ENCODE data around the gene KLF17.

Gene KLF17

DNA sequence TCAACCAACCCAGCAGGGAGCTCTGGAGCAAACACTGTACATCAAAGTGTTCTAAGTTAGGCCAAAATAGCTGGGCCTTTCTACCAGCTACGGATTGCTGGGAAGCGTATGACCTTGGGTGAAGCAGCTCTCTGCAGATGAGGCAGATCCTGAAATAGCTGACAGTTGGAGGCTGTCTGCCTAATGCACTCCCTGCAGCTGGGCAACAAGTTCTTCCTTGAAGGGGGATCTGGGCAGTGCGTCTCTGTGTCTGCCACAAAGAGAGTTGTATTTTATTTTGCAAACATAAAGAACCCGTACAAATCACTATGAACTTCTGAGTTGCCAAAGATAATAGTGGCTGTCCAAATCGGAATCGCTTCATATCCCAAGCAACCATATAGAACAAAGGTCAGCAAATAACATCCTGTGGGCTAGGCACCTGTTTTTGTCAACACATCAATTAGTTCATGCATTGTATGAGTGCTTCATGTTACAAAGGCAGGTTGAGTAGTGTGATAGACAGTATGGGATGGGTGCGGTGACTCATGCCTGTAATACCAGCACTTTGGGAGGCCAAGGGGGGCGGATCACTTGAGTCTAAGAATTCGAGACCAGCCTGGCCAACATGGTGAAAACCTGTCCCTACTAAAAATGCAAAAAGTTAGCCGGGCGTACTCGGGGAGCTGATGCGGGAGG, 29.1 kb upstream of the KLF17 start:
- no peak overlapping the region for H3K9ac ChIP-seq (ENCODE audit: low read depth, low read length)
- no peak overlapping the region for H3K4me3 ChIP-seq (ENCODE audit: low read length)
- no peaks in the 10 kb centered on the region for H3K27me3 ChIP-seq (ENCODE audit: control insufficient read depth, insufficient read depth, low read length)
- H3K4me1 ChIP-seq (ENCODE audit: control insufficient read depth, insufficient read depth, low read length) = peaks cover 9% of the 10 kb centered on the region
- no peaks in the 10 kb centered on the region for H3K36me3 ChIP-seq (ENCODE audit: insufficient read depth, low read length)
- H3K9me3 ChIP-seq (replicated peaks; ENCODE audit: low read length) = peaks cover 4% of the 10 kb centered on the region
- no peak overlapping the region for H3K4me2 ChIP-seq (ENCODE audit: low read length)

DNA sequence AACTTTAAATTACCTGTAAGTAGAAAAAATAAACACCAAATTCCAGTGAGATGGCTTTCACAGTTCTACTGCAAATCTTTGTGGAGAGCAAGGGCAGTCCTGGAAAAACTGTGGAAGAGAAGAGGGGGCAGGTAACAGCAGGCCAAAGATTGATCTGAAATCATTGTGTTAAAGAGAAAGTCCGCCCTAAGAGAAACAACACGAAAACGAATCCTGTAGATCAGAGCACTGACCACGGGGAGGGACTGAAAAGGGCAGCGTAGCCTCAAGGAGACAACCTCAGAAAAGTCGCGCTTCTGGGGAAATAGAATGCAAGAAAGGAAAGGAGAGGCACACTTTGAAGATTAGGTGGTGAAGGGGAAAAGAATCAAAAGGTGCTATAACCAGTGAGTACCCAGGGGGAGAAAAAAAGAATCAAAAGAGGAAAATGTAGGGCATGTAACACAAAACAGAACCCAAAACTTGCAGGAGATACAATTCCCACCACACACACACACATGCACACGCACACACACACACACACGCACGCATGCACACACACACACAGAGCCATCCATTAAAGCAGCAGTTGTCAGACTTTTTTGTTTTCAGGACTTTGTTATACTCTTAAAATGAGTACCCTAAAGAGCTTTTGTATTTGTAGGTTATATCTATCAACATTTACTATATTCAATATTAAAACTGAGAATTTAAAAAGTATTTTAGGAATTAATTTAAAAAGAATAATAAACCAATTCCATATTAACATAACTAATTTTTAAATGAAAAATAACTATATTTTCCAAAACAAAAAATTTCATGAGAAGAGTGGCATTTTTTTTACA, 28.0 kb upstream of the KLF17 start:
- H3K36me3 ChIP-seq (ENCODE audit: insufficient read depth, low read length) = no peaks in the 10 kb centered on the region
- no peak overlapping the region for H3K4me3 ChIP-seq (ENCODE audit: low read length)
- no peak overlapping the region for H3K9ac ChIP-seq (ENCODE audit: low read depth, low read length)
- H3K9me3 ChIP-seq (replicated peaks; ENCODE audit: low read length) = peaks cover 4% of the 10 kb centered on the region
- H3K4me1 ChIP-seq (ENCODE audit: control insufficient read depth, insufficient read depth, low read length) = peaks cover 3% of the 10 kb centered on the region
- no peaks in the 10 kb centered on the region for H3K27me3 ChIP-seq (ENCODE audit: control insufficient read depth, insufficient read depth, low read length)
- H3K4me2 ChIP-seq (ENCODE audit: low read length) = no peak overlapping the region

GRCh38 chr1:44094047-44094446, 24.6 kb upstream of the KLF17 start:
- H3K9ac ChIP-seq (ENCODE audit: low read depth, low read length) = no peak overlapping the region
- H3K4me2 ChIP-seq (ENCODE audit: low read length) = no peak overlapping the region
- H3K36me3 ChIP-seq (ENCODE audit: insufficient read depth, low read length) = no peaks in the 10 kb centered on the region
- no peak overlapping the region for H3K4me3 ChIP-seq (ENCODE audit: low read length)
- H3K9me3 ChIP-seq (replicated peaks; ENCODE audit: low read length) = peaks cover 4% of the 10 kb centered on the region
- H3K27me3 ChIP-seq (ENCODE audit: control insufficient read depth, insufficient read depth, low read length) = no peaks in the 10 kb centered on the region
- no peaks in the 10 kb centered on the region for H3K4me1 ChIP-seq (ENCODE audit: control insufficient read depth, insufficient read depth, low read length)

- H3K4me2 ChIP-seq (ENCODE audit: low read length) = no peak overlapping the region
- no peak overlapping the region for H3K4me3 ChIP-seq (ENCODE audit: low read length)
- H3K36me3 ChIP-seq (ENCODE audit: insufficient read depth, low read length) = no peaks in the 10 kb centered on the region
- H3K9ac ChIP-seq (ENCODE audit: low read depth, low read length) = no peak overlapping the region
- H3K4me1 ChIP-seq (ENCODE audit: control insufficient read depth, insufficient read depth, low read length) = no peaks in the 10 kb centered on the region
- H3K27me3 ChIP-seq (ENCODE audit: control insufficient read depth, insufficient read depth, low read length) = no peaks in the 10 kb centered on the region
- no peaks in the 10 kb centered on the region for H3K9me3 ChIP-seq (replicated peaks; ENCODE audit: low read length)
Observed at GRCh38 chr1:44100183-44100868, 18.3 kb upstream of the KLF17 start.

DNA sequence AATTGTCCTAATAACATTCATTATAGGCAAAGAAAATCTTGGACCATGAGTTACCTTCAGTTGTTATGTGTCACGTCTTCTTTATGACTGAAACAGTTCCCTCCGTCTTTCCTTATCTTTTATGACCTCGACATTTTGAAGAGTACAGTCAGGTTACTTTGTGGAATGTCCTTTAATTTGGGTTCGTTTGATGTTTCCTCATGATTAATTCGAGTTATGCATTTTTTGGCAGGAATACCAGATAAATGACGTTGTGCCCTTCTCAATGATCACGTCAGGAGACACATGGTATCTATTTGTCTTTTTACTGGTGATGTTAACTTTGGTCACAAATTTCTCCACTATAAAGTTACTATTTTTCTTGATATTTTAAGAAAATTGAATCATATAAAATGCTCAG, 17.3 kb upstream of the KLF17 start:
- Histone ChIP-seq H3K9me3 (replicated peaks; ENCODE audit: low read length) (no peaks in the 10 kb centered on the region), H3K27me3 (ENCODE audit: control insufficient read depth, insufficient read depth, low read length) (no peaks in the 10 kb centered on the region), H3K4me2 (ENCODE audit: low read length) (no peak overlapping the region), H3K9ac (ENCODE audit: low read depth, low read length) (no peak overlapping the region), H3K36me3 (ENCODE audit: insufficient read depth, low read length) (no peaks in the 10 kb centered on the region), H3K4me1 (ENCODE audit: control insufficient read depth, insufficient read depth, low read length) (no peaks in the 10 kb centered on the region), H3K4me3 (ENCODE audit: low read length) (no peak overlapping the region)

DNA sequence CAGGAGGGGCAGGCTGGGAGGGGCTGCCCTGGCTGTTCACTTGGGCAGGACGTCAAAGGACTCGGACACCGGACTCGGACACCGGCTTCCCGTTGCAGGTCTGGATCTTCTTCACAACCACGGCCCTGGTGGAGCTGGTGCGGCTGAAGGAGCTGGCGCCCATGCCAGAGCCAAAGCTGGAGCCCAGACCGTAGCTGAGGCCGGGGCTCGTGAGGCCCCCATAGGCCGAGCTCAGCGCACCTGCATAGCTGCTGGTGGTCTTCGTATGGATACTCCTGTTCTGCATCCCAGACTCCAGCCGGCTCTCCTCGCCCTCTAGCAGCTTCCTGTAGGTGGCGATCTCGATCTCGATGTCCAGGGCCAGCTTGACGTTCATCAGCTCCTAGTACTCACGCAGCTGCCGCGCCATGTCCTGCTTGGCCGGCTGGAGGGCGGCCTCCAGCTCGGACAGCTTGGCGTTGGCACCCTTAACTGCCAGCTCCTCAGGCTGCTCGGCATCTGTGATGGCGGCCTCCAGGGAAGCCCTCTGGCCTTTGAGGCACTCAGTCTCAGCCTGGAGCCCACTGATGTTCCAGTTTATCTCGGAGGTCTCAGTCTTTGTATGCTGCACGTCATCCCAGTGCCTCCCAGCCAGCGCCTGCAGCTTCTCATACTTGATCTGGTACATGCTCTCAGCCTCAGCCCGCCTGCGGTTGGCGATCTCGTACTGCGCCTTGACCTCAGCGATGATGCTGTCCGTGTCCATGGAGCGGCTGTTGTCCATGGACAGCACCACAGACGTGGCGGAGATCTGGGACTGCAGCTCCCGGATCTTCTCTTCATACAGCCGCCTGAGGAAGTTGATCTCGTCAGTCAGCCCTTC, 15.1 kb upstream of the KLF17 start:
- H3K4me2 ChIP-seq (ENCODE audit: low read length) = no peak overlapping the region
- no peak overlapping the region for H3K4me3 ChIP-seq (ENCODE audit: low read length)
- H3K9me3 ChIP-seq (replicated peaks; ENCODE audit: low read length) = no peaks in the 10 kb centered on the region
- no peak overlapping the region for H3K9ac ChIP-seq (ENCODE audit: low read depth, low read length)
- H3K36me3 ChIP-seq (ENCODE audit: insufficient read depth, low read length) = no peaks in the 10 kb centered on the region
- peaks cover 3% of the 10 kb centered on the region for H3K27me3 ChIP-seq (ENCODE audit: control insufficient read depth, insufficient read depth, low read length)
- H3K4me1 ChIP-seq (ENCODE audit: control insufficient read depth, insufficient read depth, low read length) = peaks cover 7% of the 10 kb centered on the region

GRCh38 chr1:44105810-44106209, 12.8 kb upstream of the KLF17 start:
- Histone ChIP-seq H3K9me3 (replicated peaks; ENCODE audit: low read length) (no peaks in the 10 kb centered on the region), H3K4me2 (ENCODE audit: low read length) (no peak overlapping the region), H3K4me3 (ENCODE audit: low read length) (no peak overlapping the region), H3K36me3 (ENCODE audit: insufficient read depth, low read length) (no peaks in the 10 kb centered on the region), H3K4me1 (ENCODE audit: control insufficient read depth, insufficient read depth, low read length) (peaks cover 8% of the 10 kb centered on the region), H3K9ac (ENCODE audit: low read depth, low read length) (no peak overlapping the region), H3K27me3 (ENCODE audit: control insufficient read depth, insufficient read depth, low read length) (peaks cover 3% of the 10 kb centered on the region)

- H3K27me3 ChIP-seq (ENCODE audit: control insufficient read depth, insufficient read depth, low read length) = peaks cover 6% of the 10 kb centered on the region
- H3K9ac ChIP-seq (ENCODE audit: low read depth, low read length) = no peak overlapping the region
- peak overlapping the region; percentile 11 for H3K4me2 ChIP-seq (ENCODE audit: low read length)
- no peaks in the 10 kb centered on the region for H3K9me3 ChIP-seq (replicated peaks; ENCODE audit: low read length)
- peaks cover 8% of the 10 kb centered on the region for H3K4me1 ChIP-seq (ENCODE audit: control insufficient read depth, insufficient read depth, low read length)
- no peak overlapping the region for H3K4me3 ChIP-seq (ENCODE audit: low read length)
- no peaks in the 10 kb centered on the region for H3K36me3 ChIP-seq (ENCODE audit: insufficient read depth, low read length)
Observed at GRCh38 chr1:44108241-44108640, 10.4 kb upstream of the KLF17 start.

DNA sequence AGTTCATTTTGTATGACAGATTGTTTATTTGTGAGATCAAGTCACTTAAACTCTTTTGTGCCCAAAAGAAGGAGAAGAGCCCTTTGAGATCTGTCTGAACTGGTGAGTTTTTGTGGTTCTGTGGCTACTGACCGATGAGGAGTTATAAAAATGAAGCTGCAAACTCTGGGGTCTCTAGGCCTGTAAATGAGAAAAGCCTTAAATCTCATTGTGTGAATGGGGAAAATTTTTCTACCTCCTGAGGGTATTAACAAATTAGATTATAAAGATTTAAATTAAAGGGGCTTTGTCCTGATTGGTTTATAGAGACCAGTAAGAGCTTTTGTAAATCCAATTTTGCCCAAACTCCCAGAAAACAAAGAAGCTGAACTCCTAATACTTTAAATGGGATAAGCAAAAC, 9.7 kb upstream of the KLF17 start:
- Histone ChIP-seq H3K27me3 (ENCODE audit: control insufficient read depth, insufficient read depth, low read length) (peaks cover 6% of the 10 kb centered on the region), H3K36me3 (ENCODE audit: insufficient read depth, low read length) (no peaks in the 10 kb centered on the region), H3K4me2 (ENCODE audit: low read length) (no peak overlapping the region), H3K4me3 (ENCODE audit: low read length) (no peak overlapping the region), H3K9me3 (replicated peaks; ENCODE audit: low read length) (no peaks in the 10 kb centered on the region), H3K9ac (ENCODE audit: low read depth, low read length) (no peak overlapping the region), H3K4me1 (ENCODE audit: control insufficient read depth, insufficient read depth, low read length) (peaks cover 8% of the 10 kb centered on the region)

GRCh38 chr1:44110916-44111315, 7.7 kb upstream of the KLF17 start:
- Histone ChIP-seq H3K4me1 (ENCODE audit: control insufficient read depth, insufficient read depth, low read length) (peaks cover 8% of the 10 kb centered on the region), H3K9me3 (replicated peaks; ENCODE audit: low read length) (no peaks in the 10 kb centered on the region), H3K4me2 (ENCODE audit: low read length) (no peak overlapping the region), H3K4me3 (ENCODE audit: low read length) (no peak overlapping the region), H3K27me3 (ENCODE audit: control insufficient read depth, insufficient read depth, low read length) (peaks cover 6% of the 10 kb centered on the region), H3K36me3 (ENCODE audit: insufficient read depth, low read length) (no peaks in the 10 kb centered on the region), H3K9ac (ENCODE audit: low read depth, low read length) (no peak overlapping the region)

GRCh38 chr1:44111861-44112260, 6.8 kb upstream of the KLF17 start:
- no peaks in the 10 kb centered on the region for H3K36me3 ChIP-seq (ENCODE audit: insufficient read depth, low read length)
- peaks cover 8% of the 10 kb centered on the region for H3K4me1 ChIP-seq (ENCODE audit: control insufficient read depth, insufficient read depth, low read length)
- no peak overlapping the region for H3K4me3 ChIP-seq (ENCODE audit: low read length)
- no peak overlapping the region for H3K4me2 ChIP-seq (ENCODE audit: low read length)
- H3K9me3 ChIP-seq (replicated peaks; ENCODE audit: low read length) = no peaks in the 10 kb centered on the region
- peaks cover 4% of the 10 kb centered on the region for H3K27me3 ChIP-seq (ENCODE audit: control insufficient read depth, insufficient read depth, low read length)
- H3K9ac ChIP-seq (ENCODE audit: low read depth, low read length) = no peak overlapping the region
